K562 (cell line): Measurements from ENCODE around the gene SSU72. TPM values are rescaled to one million over a fixed set of nuclear protein-coding genes. Genes with fewer than 3 reads are reported as not detected.
A peak's percentile ranks its signal among the peaks of the same experiment; 100 is the strongest.

ENCODE experiments used
- FIP1L1 ChIP-seq: fragments of 200-400 bp; formaldehyde crosslinking; IDR thresholded peaks from 2 replicates; pipeline ENCODE4 v1.6.1; 2018; ENCODE audit warnings: mild to moderate bottlenecking, low read depth, low read length; ENCODE audit not compliant: poor library complexity, severe bottlenecking
- FOXK1 ChIP-seq: sonication (generic); formaldehyde crosslinking; IDR thresholded peaks from 2 replicates; pipeline ENCODE4 v1.8.0; 2022; ENCODE audit warnings: missing genetic modification reagents, mild to moderate bottlenecking, borderline replicate concordance
- ILK ChIP-seq: fragments of 450-650 bp; IDR thresholded peaks from 2 replicates; pipeline ENCODE4 v1.6.1; 2016; ENCODE audit warnings: missing genetic modification characterization, low read depth, mild to moderate bottlenecking, missing compliant biosample characterization, moderate library complexity, borderline replicate concordance
- KLF10 ChIP-seq: fragments of 250-450 bp; sonication (Bioruptor Pico); IDR thresholded peaks from 2 replicates; pipeline ENCODE4 v1.6.1; 2021; ENCODE audit warnings: matching md5 sums
- MYC ChIP-seq, 2 experiments: fragments of 250-450 bp in 1 of 2; sonication (Bioruptor Pico) in 1 of 2; IDR thresholded peaks; 2 replicates each; pipeline versions ENCODE4 v1.5.1 to v1.6.1; 2012 to 2021; ENCODE audit warnings: low read depth in 2 of 2, borderline replicate concordance in 1 of 2, improper control_type of control experiment in 1 of 2, low read length in 1 of 2, mild to moderate bottlenecking in 1 of 2, moderate library complexity in 1 of 2
- NFIX ChIP-seq: fragments of 250-450 bp; sonication (Bioruptor Pico); IDR thresholded peaks from 2 replicates; pipeline ENCODE4 v1.4.0; 2020; ENCODE audit warnings: low read depth, mild to moderate bottlenecking, moderate library complexity
- PPARD ChIP-seq: fragments of 250-450 bp; sonication (Bioruptor Pico); IDR thresholded peaks from 2 replicates; pipeline ENCODE4 v1.8.0; 2022; ENCODE audit warnings: inconsistent platforms, mild to moderate bottlenecking, moderate library complexity
- RAD21 ChIP-seq, 2 experiments: fragments of 250-450 bp in 1 of 2; fragments of 450-650 bp in 1 of 2; sonication (Bioruptor Pico) in 1 of 2; formaldehyde crosslinking in 1 of 2; IDR thresholded peaks in 1 of 2; conservative IDR thresholded peaks in 1 of 2; 2 replicates each; pipeline versions ENCODE4 v1.4.0 to v1.8.0; 2020 to 2022; ENCODE audit warnings: mild to moderate bottlenecking in 2 of 2, moderate library complexity in 1 of 2
- SNAPC5 ChIP-seq: fragments of 250-450 bp; sonication (Bioruptor Pico); IDR thresholded peaks from 2 replicates; pipeline ENCODE4 v1.8.0; 2021; ENCODE audit warnings: moderate library complexity, mild to moderate bottlenecking, inconsistent platforms
- SNIP1 ChIP-seq: fragments of 450-650 bp; IDR thresholded peaks from 2 replicates; pipeline ENCODE4 v1.7.1; 2017; ENCODE audit warnings: low read depth, mild to moderate bottlenecking
- SRSF9 ChIP-seq: fragments of 200-400 bp; formaldehyde crosslinking; IDR thresholded peaks from 2 replicates; pipeline ENCODE4 v1.6.1; 2017; ENCODE audit warnings: low read depth, low read length, borderline replicate concordance
- TCFL5 ChIP-seq: fragments of 250-450 bp; sonication (Bioruptor Pico); conservative IDR thresholded peaks from 2 replicates; pipeline ENCODE4 v1.6.1; 2021; ENCODE audit warnings: mild to moderate bottlenecking, moderate library complexity, matching md5 sums
- TFAP4 ChIP-seq: sonication (generic); formaldehyde crosslinking; IDR thresholded peaks from 2 replicates; pipeline ENCODE4 v1.8.0; 2022; ENCODE audit warnings: missing genetic modification reagents, mild to moderate bottlenecking, moderate library complexity, borderline replicate concordance
- YY1 ChIP-seq, 3 experiments: IDR thresholded peaks; 2 replicates each; pipeline ENCODE4 v1.6.1; 2011; ENCODE audit warnings: low read length in 2 of 3, mild to moderate bottlenecking in 2 of 3, moderate library complexity in 2 of 3, borderline replicate concordance in 1 of 3, control low read depth in 1 of 3, low read depth in 1 of 3; ENCODE audit not compliant: insufficient read depth in 3 of 3, insufficient replicate concordance in 2 of 3, control insufficient read depth in 1 of 3, insufficient read length in 1 of 3; ENCODE audit errors: extremely low read depth in 1 of 3
- ZBED1 ChIP-seq: IDR thresholded peaks from 2 replicates; pipeline ENCODE4 v1.6.1; 2014
- ZBTB12 ChIP-seq: fragments of 250-450 bp; sonication (Bioruptor Pico); IDR thresholded peaks from 2 replicates; pipeline ENCODE4 v1.4.0; 2020
- ZBTB8A ChIP-seq: fragments of 450-650 bp; IDR thresholded peaks from 2 replicates; pipeline ENCODE4 v1.6.1; 2018; ENCODE audit warnings: mild to moderate bottlenecking, moderate library complexity; ENCODE audit not compliant: partially characterized antibody
- ZC3H4 ChIP-seq: sonication (generic); formaldehyde crosslinking; IDR thresholded peaks from 2 replicates; pipeline ENCODE4 v1.9.0; 2021; ENCODE audit warnings: missing genetic modification reagents, borderline replicate concordance
- ZNF12 ChIP-seq: sonication (generic); formaldehyde crosslinking; IDR thresholded peaks from 2 replicates; pipeline ENCODE4 v1.4.0; 2020; ENCODE audit warnings: mild to moderate bottlenecking, missing genetic modification reagents
- ZNF134 ChIP-seq: fragments of 250-450 bp; sonication (Bioruptor Pico); conservative IDR thresholded peaks from 2 replicates; pipeline ENCODE4 v1.4.0; 2020
- ZNF512 ChIP-seq: IDR thresholded peaks from 2 replicates; pipeline ENCODE4 v1.6.1; 2016; ENCODE audit warnings: missing genetic modification characterization, missing compliant biosample characterization
- ZNF778 ChIP-seq: fragments of 450-650 bp; formaldehyde crosslinking; IDR thresholded peaks from 2 replicates; pipeline ENCODE4 v1.4.0; 2020; ENCODE audit warnings: mild to moderate bottlenecking, moderate library complexity
- polyA plus RNA-seq, 8 experiments: library from polyadenylated mRNA; depleted of rRNA in 4 of 8; stranded (reverse) in 5 of 8; unstranded in 3 of 8; fragments of >200 nt; fragmentation: Nextera tagmentation in 2 of 8; fragmentation: Illumina TruSeq in 1 of 8; extraction: Ambion mirVana in 2 of 8; extraction: Trizol in 1 of 8; gene quantifications; 2 replicates each; pipeline versions ENCODE4 v1.2.1 to v1.2.3, GENCODE V29; 2011 to 2014; ENCODE audit warnings: inconsistent platforms in 1 of 8, missing spikeins in 1 of 8
- total RNA-seq, 7 experiments: library from RNA; depleted of rRNA in 6 of 7; stranded (reverse); fragments of >200 nt in 6 of 7; fragmentation: Illumina TruSeq in 2 of 7; extraction: Trizol in 2 of 7; gene quantifications; 2 replicates each; pipeline versions ENCODE4 v1.2.1 to v1.2.3, GENCODE V29; 2011 to 2021; ENCODE audit warnings: low replicate concordance in 1 of 7

SSU72 gene
- total and polyA plus RNA-seq, 9 of the 15 experiments (the other 6 are each of a cell fraction or from before 2014, with no cell fraction given): 70.8 to 201 (median 94.6) TPM

- TF ChIP-seq FOXK1 (CRISPR knock-in tag): no peak
- TF ChIP-seq ZNF12 (CRISPR knock-in tag): peak; percentile 80; the same call in 1 of the 2 replicates
- TF ChIP-seq ZNF512 (tag): no peak
- no peak for TF ChIP-seq KLF10 (CRISPR knock-in tag)
- no peak for TF ChIP-seq ILK (tag)
- no peak for TF ChIP-seq SNIP1
- no peak for TF ChIP-seq FIP1L1
- no peak for TF ChIP-seq NFIX (CRISPR knock-in tag)
- peak; percentile 63; the same call in 1 of the 2 replicates for TF ChIP-seq TFAP4
- peak in 2 of 3 experiments; percentile 56 to 61 for TF ChIP-seq YY1 (IDR thresholded peaks at IDR 0.05; ENCODE audit: borderline replicate concordance in 1 of 3, control insufficient read depth in 1 of 3, extremely low read depth in 1 of 3, insufficient read depth in 3 of 3, insufficient read length in 1 of 3, insufficient replicate concordance in 2 of 3, low read depth in 1 of 3, low read length in 2 of 3)
- TF ChIP-seq ZNF778: no peak
- no peak for TF ChIP-seq ZBED1
- TF ChIP-seq SNAPC5 (CRISPR knock-in tag): no peak
- TF ChIP-seq ZBTB12 (CRISPR knock-in tag): peak; percentile 99
- peak; percentile 55; the same call in 1 of the 2 replicates for TF ChIP-seq ZC3H4 (CRISPR knock-in tag)
- TF ChIP-seq MYC (IDR thresholded peaks at IDR 0.05; ENCODE audit: low read depth, low read length): peak; percentile 80
- no peak for TF ChIP-seq MYC (CRISPR knock-in tag; IDR thresholded peaks at IDR 0.05; ENCODE audit: borderline replicate concordance, low read depth)
- TF ChIP-seq ZBTB8A: no peak
- no peak for TF ChIP-seq SRSF9
- TF ChIP-seq PPARD (CRISPR knock-in tag): no peak
- TF ChIP-seq ZNF134 (CRISPR knock-in tag): no peak
- peak in 1 of 2 experiments; percentile 20; a peak in 1 of 4 replicates for TF ChIP-seq RAD21 (CRISPR knock-in tag; conservative IDR thresholded peaks at IDR 0.05 in 1 of 2, IDR thresholded peaks at IDR 0.05 in 1 of 2)
- TF ChIP-seq TCFL5: no peak
Observed at GRCh38 chr1:1615256-1616044, 40.8 kb upstream of the SSU72 start, which contains the start of gene MIB2 (continued).
